HEK293 (cell line): ENCODE measurements around the gene KLHL7.

ENCODE experiments used
- GFI1B ChIP-seq: fragments of 450-650 bp; formaldehyde crosslinking; IDR thresholded peaks from 2 replicates; pipeline ENCODE4 v1.5.1; 2016; ENCODE audit warnings: missing biosample characterization, missing genetic modification characterization
- HOXD13 ChIP-seq: sonication (generic); formaldehyde crosslinking; IDR thresholded peaks from 2 replicates; pipeline ENCODE4 v1.8.0; 2022; ENCODE audit warnings: missing genetic modification reagents, borderline replicate concordance
- MYNN ChIP-seq: fragments of 450-650 bp; formaldehyde crosslinking; IDR thresholded peaks from 2 replicates; pipeline ENCODE4 v1.5.1; 2016; ENCODE audit warnings: missing biosample characterization, missing genetic modification characterization, borderline replicate concordance
- OSR2 ChIP-seq: fragments of 450-650 bp; formaldehyde crosslinking; IDR thresholded peaks from 2 replicates; pipeline ENCODE4 v1.5.1; 2016; ENCODE audit warnings: missing biosample characterization, missing genetic modification characterization
- SCRT1 ChIP-seq: fragments of 450-650 bp; formaldehyde crosslinking; IDR thresholded peaks from 2 replicates; pipeline ENCODE4 v1.5.1; 2016; ENCODE audit warnings: missing biosample characterization, missing genetic modification characterization, borderline replicate concordance
- SCRT2 ChIP-seq: fragments of 450-650 bp; formaldehyde crosslinking; IDR thresholded peaks from 2 replicates; pipeline ENCODE4 v1.5.1; 2016; ENCODE audit warnings: missing biosample characterization, missing genetic modification characterization
- SP2 ChIP-seq: fragments of 450-650 bp; formaldehyde crosslinking; IDR thresholded peaks from 2 replicates; pipeline ENCODE4 v1.5.1; 2016; ENCODE audit warnings: missing biosample characterization, missing genetic modification characterization
- SP3 ChIP-seq: fragments of 450-650 bp; formaldehyde crosslinking; IDR thresholded peaks from 2 replicates; pipeline ENCODE4 v1.5.1; 2016; ENCODE audit warnings: missing biosample characterization, missing genetic modification characterization
- SP7 ChIP-seq: fragments of 450-650 bp; formaldehyde crosslinking; IDR thresholded peaks from 2 replicates; pipeline ENCODE4 v1.5.1; 2016; ENCODE audit warnings: missing biosample characterization, missing genetic modification characterization
- WT1 ChIP-seq: fragments of 450-650 bp; formaldehyde crosslinking; IDR thresholded peaks from 2 replicates; pipeline ENCODE4 v1.5.1; 2016; ENCODE audit warnings: missing biosample characterization, missing genetic modification characterization
- ZBTB11 ChIP-seq: fragments of 450-650 bp; formaldehyde crosslinking; conservative IDR thresholded peaks from 2 replicates; pipeline ENCODE4 v1.5.1; 2016; ENCODE audit warnings: low read depth, missing biosample characterization, missing genetic modification characterization
- ZFP3 ChIP-seq: fragments of 450-650 bp; formaldehyde crosslinking; IDR thresholded peaks from 2 replicates; pipeline ENCODE4 v1.5.1; 2016; ENCODE audit warnings: low read depth, missing biosample characterization, missing genetic modification characterization
- ZNF133 ChIP-seq: fragments of 450-650 bp; formaldehyde crosslinking; IDR thresholded peaks from 2 replicates; pipeline ENCODE4 v1.5.1; 2016; ENCODE audit warnings: missing biosample characterization, missing genetic modification characterization
- ZNF174 ChIP-seq: fragments of 450-650 bp; formaldehyde crosslinking; IDR thresholded peaks from 2 replicates; pipeline ENCODE4 v1.5.0; 2017; ENCODE audit warnings: missing biosample characterization, mild to moderate bottlenecking, missing genetic modification characterization
- ZNF184 ChIP-seq: fragments of 450-650 bp; IDR thresholded peaks from 2 replicates; pipeline ENCODE4 v1.5.1; 2018; ENCODE audit warnings: missing biosample characterization, mild to moderate bottlenecking, missing genetic modification characterization
- ZNF221 ChIP-seq: fragments of 450-650 bp; formaldehyde crosslinking; IDR thresholded peaks from 2 replicates; pipeline ENCODE4 v1.5.1; 2017; ENCODE audit warnings: missing biosample characterization, missing genetic modification characterization, borderline replicate concordance
- ZNF324 ChIP-seq: fragments of 450-650 bp; formaldehyde crosslinking; IDR thresholded peaks from 2 replicates; pipeline ENCODE4 v1.5.1; 2016; ENCODE audit warnings: missing biosample characterization, missing genetic modification characterization
- ZNF335 ChIP-seq: fragments of 450-650 bp; formaldehyde crosslinking; conservative IDR thresholded peaks from 2 replicates; pipeline ENCODE4 v1.5.1; 2016; ENCODE audit warnings: missing biosample characterization, missing genetic modification characterization
- ZNF404 ChIP-seq: fragments of 450-650 bp; formaldehyde crosslinking; IDR thresholded peaks from 2 replicates; pipeline ENCODE4 v1.5.1; 2017; ENCODE audit warnings: missing biosample characterization, missing genetic modification characterization
- ZNF449 ChIP-seq: fragments of 450-650 bp; formaldehyde crosslinking; IDR thresholded peaks from 2 replicates; pipeline ENCODE4 v1.5.1; 2017; ENCODE audit warnings: missing biosample characterization, mild to moderate bottlenecking, missing genetic modification characterization, moderate library complexity
- ZNF544 ChIP-seq: fragments of 450-650 bp; formaldehyde crosslinking; IDR thresholded peaks from 2 replicates; pipeline ENCODE4 v1.5.0; 2017; ENCODE audit warnings: missing biosample characterization, missing genetic modification characterization
- ZNF549 ChIP-seq: fragments of 450-650 bp; IDR thresholded peaks from 2 replicates; pipeline ENCODE4 v1.5.1; 2018; ENCODE audit warnings: missing biosample characterization, missing genetic modification characterization, mild to moderate bottlenecking, inconsistent platforms, moderate library complexity
- ZNF624 ChIP-seq: fragments of 450-650 bp; formaldehyde crosslinking; IDR thresholded peaks from 2 replicates; pipeline ENCODE4 v1.5.1; 2017; ENCODE audit warnings: missing biosample characterization, missing genetic modification characterization
- ZNF658 ChIP-seq: fragments of 450-650 bp; formaldehyde crosslinking; IDR thresholded peaks from 2 replicates; pipeline ENCODE4; 2016; ENCODE audit warnings: missing biosample characterization, missing genetic modification characterization
- ZNF776 ChIP-seq: fragments of 450-650 bp; formaldehyde crosslinking; IDR thresholded peaks from 2 replicates; pipeline ENCODE4 v1.5.0; 2017; ENCODE audit warnings: missing biosample characterization, missing genetic modification characterization, borderline replicate concordance
- ZNF791 ChIP-seq: fragments of 450-650 bp; formaldehyde crosslinking; IDR thresholded peaks from 2 replicates; pipeline ENCODE4 v1.5.1; 2016; ENCODE audit warnings: missing biosample characterization, missing genetic modification characterization
- ZNF792 ChIP-seq: fragments of 450-650 bp; formaldehyde crosslinking; IDR thresholded peaks from 2 replicates; pipeline ENCODE4 v1.5.1; 2016; ENCODE audit warnings: missing biosample characterization, missing genetic modification characterization
- ZXDB ChIP-seq: fragments of 450-650 bp; formaldehyde crosslinking; IDR thresholded peaks from 2 replicates; pipeline ENCODE4 v1.5.1; 2016; ENCODE audit warnings: missing biosample characterization, missing genetic modification characterization
- TF ChIP-seq, protein P1 (sequence below): fragments of 450-650 bp; formaldehyde crosslinking; IDR thresholded peaks from 2 replicates; pipeline ENCODE4 v1.5.1; 2016; ENCODE audit warnings: missing biosample characterization, missing genetic modification characterization
- TF ChIP-seq, protein P2 (sequence below): fragments of 450-650 bp; formaldehyde crosslinking; IDR thresholded peaks from 2 replicates; pipeline ENCODE4 v1.5.1; 2016; ENCODE audit warnings: missing biosample characterization, missing genetic modification characterization
- TF ChIP-seq, protein P3 (sequence below): fragments of 450-650 bp; IDR thresholded peaks from 2 replicates; pipeline ENCODE4 v1.5.1; 2018; ENCODE audit warnings: missing biosample characterization, missing genetic modification characterization

Gene KLHL7

GRCh38 chr7:23105644-23106056 is at the start of gene KLHL7 (continued):
- no peak for TF ChIP-seq ZNF544 (tag by site-specific recombination)
- TF ChIP-seq ZNF324 (tag by site-specific recombination): no peak
- no peak for TF ChIP-seq ZNF221
- TF ChIP-seq ZBTB11 (tag by site-specific recombination): no peak
- TF ChIP-seq, protein P1, sequence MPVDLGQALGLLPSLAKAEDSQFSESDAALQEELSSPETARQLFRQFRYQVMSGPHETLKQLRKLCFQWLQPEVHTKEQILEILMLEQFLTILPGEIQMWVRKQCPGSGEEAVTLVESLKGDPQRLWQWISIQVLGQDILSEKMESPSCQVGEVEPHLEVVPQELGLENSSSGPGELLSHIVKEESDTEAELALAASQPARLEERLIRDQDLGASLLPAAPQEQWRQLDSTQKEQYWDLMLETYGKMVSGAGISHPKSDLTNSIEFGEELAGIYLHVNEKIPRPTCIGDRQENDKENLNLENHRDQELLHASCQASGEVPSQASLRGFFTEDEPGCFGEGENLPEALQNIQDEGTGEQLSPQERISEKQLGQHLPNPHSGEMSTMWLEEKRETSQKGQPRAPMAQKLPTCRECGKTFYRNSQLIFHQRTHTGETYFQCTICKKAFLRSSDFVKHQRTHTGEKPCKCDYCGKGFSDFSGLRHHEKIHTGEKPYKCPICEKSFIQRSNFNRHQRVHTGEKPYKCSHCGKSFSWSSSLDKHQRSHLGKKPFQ (tag by site-specific recombination): no peak
- TF ChIP-seq ZNF776 (tag by site-specific recombination): no peak
- peak; percentile 72 for TF ChIP-seq SP2 (tag by site-specific recombination)
- TF ChIP-seq ZNF624: no peak
- TF ChIP-seq HOXD13 (CRISPR knock-in tag): no peak
- peak; percentile 51; the same call in 1 of the 2 replicates for TF ChIP-seq OSR2 (tag by site-specific recombination)
- no peak for TF ChIP-seq GFI1B (tag by site-specific recombination)
- TF ChIP-seq ZFP3: no peak
- peak; percentile 71; the same call in 1 of the 2 replicates for TF ChIP-seq ZXDB (tag by site-specific recombination)
- TF ChIP-seq ZNF792 (tag by site-specific recombination): 0 out of 2 replicates have a peak, but pooled peaks have one; percentile 16
- TF ChIP-seq SP7 (tag by site-specific recombination): peak; percentile 56
- no peak for TF ChIP-seq ZNF133 (tag by site-specific recombination)
- TF ChIP-seq SCRT2 (tag by site-specific recombination): peak; percentile 72
- TF ChIP-seq ZNF335 (tag by site-specific recombination): peak; percentile 62
- peak; percentile 78 for TF ChIP-seq SP3 (tag by site-specific recombination)
- no peak for TF ChIP-seq ZNF549 (tag by site-specific recombination)
- no peak for TF ChIP-seq ZNF184 (tag by site-specific recombination)
- peak; percentile 32; the same call in 1 of the 2 replicates for TF ChIP-seq WT1 (tag by site-specific recombination)
- no peak for TF ChIP-seq ZNF791 (tag by site-specific recombination)
- no peak for TF ChIP-seq ZNF404 (tag by site-specific recombination)
- TF ChIP-seq ZNF449 (tag by site-specific recombination): peak; percentile 93
- no peak for TF ChIP-seq ZNF174
- TF ChIP-seq, protein P2, sequence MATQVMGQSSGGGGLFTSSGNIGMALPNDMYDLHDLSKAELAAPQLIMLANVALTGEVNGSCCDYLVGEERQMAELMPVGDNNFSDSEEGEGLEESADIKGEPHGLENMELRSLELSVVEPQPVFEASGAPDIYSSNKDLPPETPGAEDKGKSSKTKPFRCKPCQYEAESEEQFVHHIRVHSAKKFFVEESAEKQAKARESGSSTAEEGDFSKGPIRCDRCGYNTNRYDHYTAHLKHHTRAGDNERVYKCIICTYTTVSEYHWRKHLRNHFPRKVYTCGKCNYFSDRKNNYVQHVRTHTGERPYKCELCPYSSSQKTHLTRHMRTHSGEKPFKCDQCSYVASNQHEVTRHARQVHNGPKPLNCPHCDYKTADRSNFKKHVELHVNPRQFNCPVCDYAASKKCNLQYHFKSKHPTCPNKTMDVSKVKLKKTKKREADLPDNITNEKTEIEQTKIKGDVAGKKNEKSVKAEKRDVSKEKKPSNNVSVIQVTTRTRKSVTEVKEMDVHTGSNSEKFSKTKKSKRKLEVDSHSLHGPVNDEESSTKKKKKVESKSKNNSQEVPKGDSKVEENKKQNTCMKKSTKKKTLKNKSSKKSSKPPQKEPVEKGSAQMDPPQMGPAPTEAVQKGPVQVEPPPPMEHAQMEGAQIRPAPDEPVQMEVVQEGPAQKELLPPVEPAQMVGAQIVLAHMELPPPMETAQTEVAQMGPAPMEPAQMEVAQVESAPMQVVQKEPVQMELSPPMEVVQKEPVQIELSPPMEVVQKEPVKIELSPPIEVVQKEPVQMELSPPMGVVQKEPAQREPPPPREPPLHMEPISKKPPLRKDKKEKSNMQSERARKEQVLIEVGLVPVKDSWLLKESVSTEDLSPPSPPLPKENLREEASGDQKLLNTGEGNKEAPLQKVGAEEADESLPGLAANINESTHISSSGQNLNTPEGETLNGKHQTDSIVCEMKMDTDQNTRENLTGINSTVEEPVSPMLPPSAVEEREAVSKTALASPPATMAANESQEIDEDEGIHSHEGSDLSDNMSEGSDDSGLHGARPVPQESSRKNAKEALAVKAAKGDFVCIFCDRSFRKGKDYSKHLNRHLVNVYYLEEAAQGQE (tag by site-specific recombination): peak; percentile 90; the same call in 1 of the 2 replicates
- no peak for TF ChIP-seq MYNN (tag by site-specific recombination)
- peak; percentile 26; the same call in 1 of the 2 replicates for TF ChIP-seq SCRT1
- no peak for TF ChIP-seq ZNF658 (tag by site-specific recombination)
- TF ChIP-seq, protein P3, sequence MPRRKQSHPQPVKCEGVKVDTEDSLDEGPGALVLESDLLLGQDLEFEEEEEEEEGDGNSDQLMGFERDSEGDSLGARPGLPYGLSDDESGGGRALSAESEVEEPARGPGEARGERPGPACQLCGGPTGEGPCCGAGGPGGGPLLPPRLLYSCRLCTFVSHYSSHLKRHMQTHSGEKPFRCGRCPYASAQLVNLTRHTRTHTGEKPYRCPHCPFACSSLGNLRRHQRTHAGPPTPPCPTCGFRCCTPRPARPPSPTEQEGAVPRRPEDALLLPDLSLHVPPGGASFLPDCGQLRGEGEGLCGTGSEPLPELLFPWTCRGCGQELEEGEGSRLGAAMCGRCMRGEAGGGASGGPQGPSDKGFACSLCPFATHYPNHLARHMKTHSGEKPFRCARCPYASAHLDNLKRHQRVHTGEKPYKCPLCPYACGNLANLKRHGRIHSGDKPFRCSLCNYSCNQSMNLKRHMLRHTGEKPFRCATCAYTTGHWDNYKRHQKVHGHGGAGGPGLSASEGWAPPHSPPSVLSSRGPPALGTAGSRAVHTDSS (tag by site-specific recombination): no peak
